ENCODE measurements around the gene DENND2A.
"Not testable (repeated sequence)": the region's sequence is repeated elsewhere in the genome, so short reads cannot be mapped to it uniquely, and the experiment has no call there.

Gene DENND2A

GRCh38 chr7:140680886-140681285 is 40.3 kb upstream of the DENND2A start:
- H3K79me2 ChIP-seq, result peaks cover 3% of the 10 kb centered on the region
- no peak overlapping the region for H3K4me2 ChIP-seq (ENCODE audit: low read length)
- H3K4me3 ChIP-seq (ENCODE audit: low read depth, low read length), result no peak overlapping the region
- H3K36me3 ChIP-seq (ENCODE audit: control insufficient read depth, insufficient read depth, low read length), result no peaks in the 10 kb centered on the region
- no peaks in the 10 kb centered on the region for H3K4me1 ChIP-seq
- no peak overlapping the region for H3K27ac ChIP-seq
- no peaks in the 10 kb centered on the region for H3K27me3 ChIP-seq (ENCODE audit: control insufficient read depth, insufficient read depth, low read length)
- TF ChIP-seq CTCF (IDR thresholded peaks at IDR 0.05), result no peak
- H3K9me3 ChIP-seq (ENCODE audit: control insufficient read depth, low read length), result no peaks in the 10 kb centered on the region
- H2AFZ ChIP-seq, result no peak overlapping the region
- no peak overlapping the region for H3K9ac ChIP-seq

GRCh38 chr7:140679186-140679585 is 38.6 kb upstream of the DENND2A start:
- Histone ChIP-seq H3K4me2 (ENCODE audit: low read length) (no peak overlapping the region), H3K36me3 (ENCODE audit: control insufficient read depth, insufficient read depth, low read length) (no peaks in the 10 kb centered on the region)

GRCh38 chr7:140678816-140679130 is 38.2 kb upstream of the DENND2A start:
- Histone ChIP-seq H3K9ac (no peak overlapping the region), H3K27ac (no peak overlapping the region), H2AFZ (no peak overlapping the region), H3K79me2 (peaks cover 3% of the 10 kb centered on the region), H3K27me3 (ENCODE audit: control insufficient read depth, insufficient read depth, low read length) (no peaks in the 10 kb centered on the region), H3K4me3 (ENCODE audit: low read depth, low read length) (no peak overlapping the region), H3K4me1 (peaks cover 6% of the 10 kb centered on the region), H3K36me3 (ENCODE audit: control insufficient read depth, insufficient read depth, low read length) (no peaks in the 10 kb centered on the region), H3K4me2 (ENCODE audit: low read length) (no peak overlapping the region), H3K9me3 (ENCODE audit: control insufficient read depth, low read length) (no peaks in the 10 kb centered on the region)
- TF ChIP-seq CTCF (IDR thresholded peaks at IDR 0.05), result no peak

More at GRCh38 chr7:140679186-140679585, 38.6 kb upstream of the DENND2A start:
- Histone ChIP-seq H3K79me2 (peaks cover 3% of the 10 kb centered on the region), H3K4me1 (peaks cover 3% of the 10 kb centered on the region), H3K9ac (no peak overlapping the region), H3K4me3 (ENCODE audit: low read depth, low read length) (no peak overlapping the region), H3K27me3 (ENCODE audit: control insufficient read depth, insufficient read depth, low read length) (no peaks in the 10 kb centered on the region), H3K9me3 (ENCODE audit: control insufficient read depth, low read length) (no peaks in the 10 kb centered on the region), H3K27ac (no peak overlapping the region), H2AFZ (no peak overlapping the region)
- TF ChIP-seq CTCF (IDR thresholded peaks at IDR 0.05), result no peak

- no peak overlapping the region for H3K9ac ChIP-seq
- peaks cover 3% of the 10 kb centered on the region for H3K79me2 ChIP-seq
- TF ChIP-seq CTCF (IDR thresholded peaks at IDR 0.05), result no peak
- H3K4me3 ChIP-seq (ENCODE audit: low read depth, low read length), result no peak overlapping the region
- no peaks in the 10 kb centered on the region for H3K9me3 ChIP-seq (ENCODE audit: control insufficient read depth, low read length)
- no peak overlapping the region for H3K27ac ChIP-seq
- no peak overlapping the region for H2AFZ ChIP-seq
- no peaks in the 10 kb centered on the region for H3K27me3 ChIP-seq (ENCODE audit: control insufficient read depth, insufficient read depth, low read length)
- H3K4me2 ChIP-seq (ENCODE audit: low read length), result no peak overlapping the region
- H3K4me1 ChIP-seq, result peaks cover 9% of the 10 kb centered on the region
- no peaks in the 10 kb centered on the region for H3K36me3 ChIP-seq (ENCODE audit: control insufficient read depth, insufficient read depth, low read length)
These were observed 37.6 kb upstream of the DENND2A start for GRCh38 chr7:140678081-140678815.

- Histone ChIP-seq H3K79me2 (peaks cover 3% of the 10 kb centered on the region), H3K9me3 (ENCODE audit: control insufficient read depth, low read length) (no peaks in the 10 kb centered on the region), H3K4me2 (ENCODE audit: low read length) (no peak overlapping the region), H3K27ac (no peak overlapping the region), H3K9ac (no peak overlapping the region), H3K4me1 (peaks cover 9% of the 10 kb centered on the region), H3K36me3 (ENCODE audit: control insufficient read depth, insufficient read depth, low read length) (no peaks in the 10 kb centered on the region), H3K27me3 (ENCODE audit: control insufficient read depth, insufficient read depth, low read length) (no peaks in the 10 kb centered on the region), H2AFZ (no peak overlapping the region), H3K4me3 (ENCODE audit: low read depth, low read length) (no peak overlapping the region)
- TF ChIP-seq CTCF (IDR thresholded peaks at IDR 0.05), result no peak
These were observed 36.9 kb upstream of the DENND2A start for GRCh38 chr7:140677496-140677895.

GRCh38 chr7:140676956-140677355 is 36.3 kb upstream of the DENND2A start:
- not testable (repeated sequence) for H3K9ac ChIP-seq; H3K27ac ChIP-seq; H2AFZ ChIP-seq; H3K4me3 ChIP-seq (ENCODE audit: low read depth, low read length); H3K9me3 ChIP-seq (ENCODE audit: control insufficient read depth, low read length); H3K4me2 ChIP-seq (ENCODE audit: low read length); H3K79me2 ChIP-seq; H3K27me3 ChIP-seq (ENCODE audit: control insufficient read depth, insufficient read depth, low read length); H3K36me3 ChIP-seq (ENCODE audit: control insufficient read depth, insufficient read depth, low read length)
- H3K4me1 ChIP-seq, result peaks cover 12% of the 10 kb centered on the region

All from parathyroid adenoma (tissue), 2 donors.